Activated naive CD8-positive, alpha-beta T cell treated with anti-CD3 and anti-CD28 coated beads, Interleukin-2, amount 50 U/mL, for 24 hours (primary cell): ENCODE data around the gene TRABD2B.

ENCODE experiments used
- ATAC-seq: fragments of 150-1000 bp; cut with Tn5 transposase; one replicate; pipeline ENCODE4 v1.10.0; 2021
- DNase-seq: peaks from one replicate; pipeline ENCODE4 v3.0.0; 2021
- H3K27ac Mint-ChIP-seq: one replicate; pipeline ENCODE4 v1.8.0; 2021; ENCODE audit warnings: mild to moderate bottlenecking, mixed read lengths
- H3K27me3 Mint-ChIP-seq: one replicate; pipeline ENCODE4 v1.8.0; 2021; ENCODE audit warnings: mixed read lengths
- H3K36me3 Mint-ChIP-seq: one replicate; pipeline ENCODE4 v1.8.0; 2021; ENCODE audit warnings: low read depth, mixed read lengths
- H3K4me1 Mint-ChIP-seq: one replicate; pipeline ENCODE4 v1.8.0; 2021; ENCODE audit warnings: mixed read lengths
- H3K4me3 Mint-ChIP-seq: one replicate; pipeline ENCODE4 v1.8.0; 2021; ENCODE audit warnings: mild to moderate bottlenecking, moderate library complexity, mixed read lengths
- H3K9me3 Mint-ChIP-seq: one replicate; pipeline ENCODE4 v1.8.0; 2021; ENCODE audit warnings: mixed read lengths

Gene TRABD2B

GRCh38 chr1:47991673-47992072 is 5.5 kb downstream of the TRABD2B start:
- H3K9me3 Mint-ChIP-seq: no peaks in the 10 kb centered on the region
- H3K27me3 Mint-ChIP-seq: peaks cover 33% of the 10 kb centered on the region
- DNase-seq (no peak), ATAC-seq (no peak)
- no peaks in the 10 kb centered on the region for H3K36me3 Mint-ChIP-seq
- H3K27ac Mint-ChIP-seq: no peak overlapping the region
- no peak overlapping the region for H3K4me3 Mint-ChIP-seq
- H3K4me1 Mint-ChIP-seq: peaks cover 5% of the 10 kb centered on the region

GRCh38 chr1:47991187-47991586 is 6.0 kb downstream of the TRABD2B start:
- Mint-ChIP-seq H3K36me3 (no peaks in the 10 kb centered on the region), H3K27me3 (peaks cover 35% of the 10 kb centered on the region), H3K4me3 (no peak overlapping the region), H3K4me1 (peaks cover 3% of the 10 kb centered on the region), H3K27ac (no peak overlapping the region), H3K9me3 (no peaks in the 10 kb centered on the region)
- ATAC-seq: no peak
- no peak for DNase-seq

DNA sequence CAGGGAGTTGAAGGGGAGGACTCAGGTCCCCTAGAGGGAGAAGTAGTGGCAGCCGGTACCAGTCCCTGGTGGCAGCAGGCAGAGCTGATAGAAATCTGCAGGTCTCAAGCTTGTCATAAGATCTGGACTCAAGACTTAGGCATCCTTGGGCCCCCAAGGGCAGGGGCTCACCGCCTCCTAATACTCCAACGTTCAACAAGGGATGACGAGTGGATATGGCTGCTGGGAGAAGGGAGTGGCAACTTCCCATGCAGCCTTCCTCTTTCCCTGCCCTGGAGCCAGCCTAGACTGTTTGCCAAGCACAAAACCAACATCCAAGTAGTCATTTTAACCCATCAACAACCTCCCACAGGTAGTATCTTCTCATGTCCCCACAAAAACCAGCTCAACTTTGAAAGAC is 6.9 kb downstream of the TRABD2B start:
- ATAC-seq (no peak), DNase-seq (no peak)
- Mint-ChIP-seq H3K4me1 (no peaks in the 10 kb centered on the region), H3K36me3 (no peaks in the 10 kb centered on the region), H3K4me3 (no peak overlapping the region), H3K9me3 (no peaks in the 10 kb centered on the region), H3K27me3 (peaks cover 34% of the 10 kb centered on the region), H3K27ac (no peak overlapping the region)

- Mint-ChIP-seq H3K4me3 (no peak overlapping the region), H3K36me3 (no peaks in the 10 kb centered on the region), H3K4me1 (peaks cover 4% of the 10 kb centered on the region), H3K27me3 (peaks cover 35% of the 10 kb centered on the region), H3K27ac (no peak overlapping the region), H3K9me3 (no peaks in the 10 kb centered on the region)
- ATAC-seq (no peak), DNase-seq (no peak)
These were observed 9.6 kb downstream of the TRABD2B start for GRCh38 chr1:47987601-47988000.

DNA sequence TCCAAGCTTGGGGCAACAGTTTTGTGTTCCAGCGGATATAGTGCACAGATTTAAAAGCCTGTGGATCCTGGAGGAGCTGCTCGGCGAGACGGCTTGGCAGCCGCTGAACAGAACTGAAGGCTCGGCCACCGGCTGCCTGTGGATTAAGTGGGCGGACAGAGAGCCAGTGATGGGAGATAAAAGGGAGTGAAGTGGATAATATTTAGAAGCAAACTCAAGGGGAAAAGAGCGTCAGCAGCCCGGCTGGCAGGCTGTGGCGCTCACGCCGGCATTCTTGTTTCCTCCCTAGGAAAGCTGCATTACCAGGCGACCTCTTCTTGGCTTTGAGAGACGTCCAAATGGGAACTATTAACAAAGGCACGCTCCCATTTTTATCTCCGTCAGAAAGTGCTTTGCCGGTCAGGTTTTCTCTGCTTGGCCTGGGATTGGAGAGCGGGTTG is 10.4 kb downstream of the TRABD2B start:
- no peaks in the 10 kb centered on the region for H3K36me3 Mint-ChIP-seq
- ATAC-seq: no peak
- H3K9me3 Mint-ChIP-seq: no peaks in the 10 kb centered on the region
- no peak for DNase-seq
- H3K4me3 Mint-ChIP-seq: no peak overlapping the region
- H3K27ac Mint-ChIP-seq: no peak overlapping the region
- H3K27me3 Mint-ChIP-seq: peaks cover 35% of the 10 kb centered on the region
- H3K4me1 Mint-ChIP-seq: peaks cover 4% of the 10 kb centered on the region

DNA sequence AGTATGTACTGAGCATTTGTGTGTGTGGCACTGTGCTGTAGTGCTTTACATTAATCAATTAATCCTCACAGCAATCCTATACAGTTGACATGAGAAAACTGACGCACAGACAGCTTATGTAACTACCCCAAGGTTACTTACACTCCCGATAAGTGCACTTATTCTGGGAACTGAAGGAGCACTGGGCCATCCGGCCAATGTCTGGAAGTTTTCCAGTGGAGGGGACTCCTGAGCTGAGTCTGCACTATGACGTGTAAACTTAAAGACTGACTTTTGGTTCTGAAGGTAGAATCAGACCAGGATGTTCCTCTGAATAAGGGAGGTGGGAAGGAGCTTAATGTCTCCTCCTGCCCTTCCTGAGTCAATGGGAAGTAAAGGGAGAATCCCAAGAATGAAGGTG is 12.2 kb downstream of the TRABD2B start:
- no peak overlapping the region for H3K27ac Mint-ChIP-seq
- no peak for DNase-seq
- no peak for ATAC-seq
- peaks cover 30% of the 10 kb centered on the region for H3K27me3 Mint-ChIP-seq
- no peaks in the 10 kb centered on the region for H3K9me3 Mint-ChIP-seq
- H3K4me1 Mint-ChIP-seq: peaks cover 4% of the 10 kb centered on the region
- H3K4me3 Mint-ChIP-seq: no peak overlapping the region
- H3K36me3 Mint-ChIP-seq: no peaks in the 10 kb centered on the region

GRCh38 chr1:47984175-47984789 is 12.9 kb downstream of the TRABD2B start:
- Mint-ChIP-seq H3K27ac (no peak overlapping the region), H3K4me1 (peaks cover 4% of the 10 kb centered on the region), H3K9me3 (no peaks in the 10 kb centered on the region), H3K4me3 (no peak overlapping the region), H3K36me3 (no peaks in the 10 kb centered on the region), H3K27me3 (peaks cover 30% of the 10 kb centered on the region)
- ATAC-seq: peak; percentile 15
- peak; percentile 5 for DNase-seq

GRCh38 chr1:47983691-47984090 is 13.5 kb downstream of the TRABD2B start:
- Mint-ChIP-seq H3K9me3 (no peaks in the 10 kb centered on the region), H3K36me3 (no peaks in the 10 kb centered on the region), H3K4me3 (no peak overlapping the region), H3K27ac (no peak overlapping the region), H3K4me1 (peaks cover 4% of the 10 kb centered on the region), H3K27me3 (peaks cover 30% of the 10 kb centered on the region)
- ATAC-seq (no peak), DNase-seq (no peak)

- Mint-ChIP-seq H3K9me3 (no peaks in the 10 kb centered on the region), H3K4me1 (peaks cover 4% of the 10 kb centered on the region), H3K4me3 (no peak overlapping the region), H3K27me3 (peaks cover 30% of the 10 kb centered on the region), H3K36me3 (no peaks in the 10 kb centered on the region), H3K27ac (no peak overlapping the region)
- ATAC-seq (no peak), DNase-seq (no peak)
These were observed 15.4 kb downstream of the TRABD2B start for GRCh38 chr1:47981667-47982350.

DNA sequence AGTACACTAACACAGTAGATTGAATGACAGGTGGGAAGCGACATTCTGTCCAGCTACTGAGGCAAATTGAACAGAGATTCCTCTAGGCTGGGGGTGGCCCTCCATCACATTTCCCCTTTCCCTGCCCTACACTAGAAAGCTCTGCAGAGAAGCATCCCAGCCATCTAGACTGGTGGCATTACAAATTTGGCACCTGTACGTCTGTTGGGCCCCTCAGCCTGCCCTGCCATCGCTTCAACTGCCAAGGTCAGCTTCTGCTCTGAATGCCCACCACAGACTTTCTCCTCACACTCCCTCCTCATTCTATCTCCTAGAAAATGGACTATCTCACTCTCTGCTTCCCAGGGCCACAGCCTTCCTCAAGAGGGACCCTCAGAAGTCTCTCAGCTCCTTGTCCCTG is 16.7 kb downstream of the TRABD2B start:
- Mint-ChIP-seq H3K27me3 (peaks cover 17% of the 10 kb centered on the region), H3K4me1 (peaks cover 4% of the 10 kb centered on the region), H3K9me3 (no peaks in the 10 kb centered on the region), H3K36me3 (no peaks in the 10 kb centered on the region), H3K4me3 (no peak overlapping the region), H3K27ac (no peak overlapping the region)
- ATAC-seq (no peak), DNase-seq (no peak)

- DNase-seq: no peak
- Mint-ChIP-seq H3K36me3 (no peaks in the 10 kb centered on the region), H3K4me3 (no peak overlapping the region), H3K27me3 (peaks cover 18% of the 10 kb centered on the region), H3K27ac (no peak overlapping the region), H3K4me1 (peaks cover 3% of the 10 kb centered on the region), H3K9me3 (no peaks in the 10 kb centered on the region)
- ATAC-seq: no peak
These were observed 17.5 kb downstream of the TRABD2B start for GRCh38 chr1:47979724-47980123.

DNA sequence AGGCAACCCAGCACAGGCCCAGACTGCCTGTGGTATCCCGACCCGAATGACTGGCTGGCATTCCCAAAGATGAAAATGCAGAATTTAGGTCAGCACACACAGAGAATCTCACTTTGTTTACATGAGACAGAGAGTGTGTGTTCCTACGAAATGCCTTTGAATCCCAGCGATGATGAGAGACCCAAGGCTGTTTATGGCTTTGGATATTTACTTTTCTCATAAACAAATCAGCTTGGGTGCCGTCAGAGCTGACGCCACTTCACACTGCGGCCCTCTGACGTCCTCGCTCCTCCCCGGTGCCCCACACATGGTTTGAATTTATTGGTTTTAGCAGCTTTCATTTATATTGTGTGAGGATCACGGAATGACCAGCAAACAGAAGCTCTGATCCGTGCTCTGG is 18.7 kb downstream of the TRABD2B start:
- peaks cover 12% of the 10 kb centered on the region for H3K27me3 Mint-ChIP-seq
- no peaks in the 10 kb centered on the region for H3K36me3 Mint-ChIP-seq
- DNase-seq: no peak
- ATAC-seq: no peak
- H3K9me3 Mint-ChIP-seq: no peaks in the 10 kb centered on the region
- H3K27ac Mint-ChIP-seq: no peak overlapping the region
- no peak overlapping the region for H3K4me3 Mint-ChIP-seq
- H3K4me1 Mint-ChIP-seq: no peaks in the 10 kb centered on the region

DNA sequence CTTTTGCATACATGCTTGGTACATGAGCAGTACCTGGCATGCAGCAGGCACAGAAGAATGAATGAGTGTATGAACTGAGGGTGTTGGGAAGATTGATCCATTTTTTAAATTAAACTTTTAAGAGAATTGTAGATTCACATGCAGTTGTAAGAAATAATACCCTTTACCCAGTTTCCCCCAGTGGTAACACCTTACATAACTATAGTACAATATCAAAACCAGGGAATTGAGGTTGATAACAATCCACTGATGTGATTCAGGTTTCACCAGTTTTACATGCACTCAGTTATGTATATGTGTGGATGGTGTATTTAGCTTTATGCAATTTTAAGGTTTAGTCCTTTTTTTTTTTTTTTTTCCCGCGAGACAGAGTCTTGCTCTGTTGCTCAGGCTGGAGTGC is 20.5 kb downstream of the TRABD2B start:
- no peak for ATAC-seq
- H3K27me3 Mint-ChIP-seq: peaks cover 11% of the 10 kb centered on the region

GRCh38 chr1:47976267-47976666 is 20.9 kb downstream of the TRABD2B start:
- Mint-ChIP-seq H3K9me3 (no peaks in the 10 kb centered on the region), H3K27me3 (peaks cover 11% of the 10 kb centered on the region), H3K4me1 (no peaks in the 10 kb centered on the region), H3K36me3 (no peaks in the 10 kb centered on the region), H3K27ac (no peak overlapping the region), H3K4me3 (no peak overlapping the region)
- ATAC-seq (no peak), DNase-seq (no peak)

More for the DNA sequence above, 20.5 kb downstream of the TRABD2B start:
- no peak for DNase-seq
- H3K9me3 Mint-ChIP-seq: no peaks in the 10 kb centered on the region
- H3K4me3 Mint-ChIP-seq: no peak overlapping the region
- no peaks in the 10 kb centered on the region for H3K36me3 Mint-ChIP-seq
- H3K4me1 Mint-ChIP-seq: no peaks in the 10 kb centered on the region
- no peak overlapping the region for H3K27ac Mint-ChIP-seq

DNA sequence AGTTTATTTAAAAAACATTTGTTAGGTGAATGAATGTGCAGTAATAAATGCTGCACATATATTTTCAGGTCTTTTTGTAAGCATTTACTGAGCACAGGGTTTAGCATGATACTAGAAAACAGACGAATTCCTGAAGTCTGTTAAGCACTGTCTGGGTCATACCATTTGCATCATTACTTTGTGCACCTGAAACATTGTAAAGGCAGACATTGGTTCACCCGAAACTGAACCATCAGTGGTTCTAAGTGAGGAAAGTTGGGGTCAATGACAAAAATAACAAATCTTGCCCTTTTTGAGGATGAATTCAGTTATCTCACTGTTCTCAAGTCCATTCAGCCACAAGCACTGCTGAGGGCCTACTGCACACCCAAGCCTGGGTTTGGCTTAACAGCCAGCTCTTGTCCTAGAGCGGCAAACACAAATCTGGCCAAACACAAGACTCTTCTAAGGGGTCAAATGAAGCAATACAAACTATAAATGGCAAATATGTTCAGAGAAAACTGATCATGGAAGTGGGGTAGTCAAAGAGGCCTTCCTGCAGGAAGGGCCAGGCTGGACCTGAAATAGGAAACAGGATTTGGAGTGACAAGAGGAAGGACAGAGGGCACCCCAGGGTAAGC is 21.8 kb downstream of the TRABD2B start:
- H3K27ac Mint-ChIP-seq: no peak overlapping the region
- DNase-seq (no peak), ATAC-seq (no peak)
- H3K4me1 Mint-ChIP-seq: no peaks in the 10 kb centered on the region
- peaks cover 9% of the 10 kb centered on the region for H3K27me3 Mint-ChIP-seq
- H3K36me3 Mint-ChIP-seq: no peaks in the 10 kb centered on the region
- H3K4me3 Mint-ChIP-seq: no peak overlapping the region
- no peaks in the 10 kb centered on the region for H3K9me3 Mint-ChIP-seq
